ENCODE results near the gene GTSE1.
"Not testable (repeated sequence)": the region's sequence is repeated elsewhere in the genome, so short reads cannot be mapped to it uniquely, and the experiment has no call there.

The GTSE1 gene

DNA sequence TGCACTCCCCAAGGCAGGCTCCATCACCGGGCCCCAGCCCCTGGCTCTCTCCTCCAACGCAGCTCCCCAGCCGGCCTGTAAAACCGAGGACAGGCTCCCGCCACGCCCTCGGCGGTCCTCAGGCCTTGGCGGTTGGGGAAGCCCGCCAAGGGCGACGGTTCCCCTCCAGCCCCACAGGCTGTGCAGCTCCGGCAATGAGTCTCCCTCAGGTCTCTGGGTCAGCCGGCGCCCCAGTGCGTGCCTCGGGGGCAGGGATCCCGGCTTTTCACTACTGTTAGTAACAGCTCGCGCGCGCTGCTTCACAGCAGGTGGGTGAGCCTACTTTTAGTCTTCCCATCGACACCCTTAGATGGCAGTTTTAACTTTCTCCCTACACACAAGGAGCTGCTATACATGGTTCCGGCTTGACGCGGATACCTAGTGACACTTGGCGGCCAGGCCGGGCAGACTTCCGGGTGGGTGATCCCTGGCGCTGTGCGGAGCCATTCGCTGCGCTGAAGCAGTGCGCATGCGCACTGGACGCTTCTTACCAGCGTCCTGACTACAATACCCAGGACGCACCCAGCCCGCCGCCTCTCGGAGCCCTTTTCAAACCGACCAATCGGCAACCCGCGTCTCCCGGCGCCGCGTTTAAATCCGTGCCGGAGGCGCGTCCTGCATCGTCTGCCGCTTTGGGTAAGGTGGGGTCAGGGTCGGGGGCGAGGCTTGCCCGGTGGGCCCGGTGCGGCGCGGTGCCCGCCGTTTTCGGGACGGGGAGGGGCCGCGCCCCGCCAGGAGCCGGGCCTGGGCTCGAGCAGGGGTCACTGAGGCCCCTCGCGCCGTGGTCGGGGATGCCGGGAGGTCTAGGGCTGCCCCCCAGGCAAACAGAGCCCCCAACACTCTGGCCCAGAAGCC is at the start of gene GTSE1:
GTSE1 (plus strand) TSS at position 614 of the 894 bp plus-strand sequence. CDS start 531 bp downstream, outside the sequence.
- DNase-seq (ENCODE audit: low read depth in 2 of 2) = peak; percentile 88

DNA sequence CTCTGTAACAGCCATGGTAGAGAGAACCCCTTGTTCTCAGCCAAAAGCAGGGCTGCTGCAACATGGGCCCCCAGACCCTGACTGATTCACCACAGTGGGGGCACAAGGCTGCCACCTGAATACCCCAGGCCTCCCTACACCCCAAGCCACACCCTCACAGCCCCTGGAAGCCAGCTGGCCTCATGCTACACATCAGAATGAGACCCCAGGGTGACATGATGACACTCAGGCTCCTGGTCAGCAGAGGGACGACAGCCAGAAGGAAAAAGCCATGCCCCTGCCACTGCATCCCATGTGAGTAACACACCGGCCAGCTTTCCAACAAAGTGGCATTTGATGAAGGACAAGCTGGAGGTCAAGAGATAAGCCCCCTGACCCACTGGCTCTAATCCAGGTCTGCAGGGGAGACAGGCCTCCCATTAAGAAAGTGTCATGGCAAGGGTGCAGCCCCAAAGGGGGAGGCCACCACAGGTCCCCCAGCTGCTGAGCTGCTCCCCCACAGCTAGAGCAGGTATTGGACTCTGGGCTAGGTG is 49.2 kb upstream of the GTSE1 start:
- no peak for DNase-seq (ENCODE audit: low read depth in 2 of 2)

DNA sequence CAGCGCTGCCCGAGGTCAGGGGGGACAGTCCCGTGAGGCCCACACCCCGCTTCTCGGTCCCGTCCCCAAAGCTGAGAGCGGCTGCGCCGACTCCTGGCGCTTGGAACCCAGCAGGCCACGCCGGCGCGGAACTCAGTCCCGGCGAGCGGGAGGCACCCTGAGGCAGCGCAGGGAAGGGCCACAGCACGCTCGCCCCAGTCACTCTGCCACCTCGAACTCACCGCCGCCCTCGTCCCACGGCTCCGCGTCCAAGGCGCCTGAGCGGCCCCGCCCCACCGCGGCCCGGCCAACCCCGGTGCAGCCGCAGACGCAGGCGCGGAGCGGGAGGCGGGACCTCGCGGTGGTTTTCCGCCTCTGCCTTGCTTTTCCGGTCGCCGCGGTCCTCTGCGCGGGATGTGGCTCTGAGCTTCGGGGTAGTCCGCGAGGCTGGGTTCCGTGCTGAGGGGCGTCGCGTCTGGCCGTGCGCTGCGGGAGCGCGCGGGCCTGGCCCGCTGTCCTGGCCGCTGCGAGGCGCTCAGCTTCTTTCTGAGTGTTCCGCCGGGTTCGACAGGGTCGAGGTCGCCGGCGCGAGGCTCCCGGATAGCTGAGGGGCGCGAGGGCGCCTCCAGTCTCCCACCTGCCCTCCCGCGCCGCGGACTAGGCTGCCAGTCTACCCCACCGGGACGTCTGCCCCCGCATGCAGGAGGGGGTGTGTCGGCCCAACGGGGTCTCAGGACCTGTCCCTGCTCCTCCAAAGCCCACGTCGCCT is 46.5 kb upstream of the GTSE1 start, which contains the start of gene CDPF1:
CDPF1 (minus strand) TSS at position 259 of the 748 bp plus-strand sequence. CDS start 2,009 bp downstream, outside the sequence.
- DNase-seq (ENCODE audit: low read depth in 2 of 2) = peak; percentile 39 to 40

DNA sequence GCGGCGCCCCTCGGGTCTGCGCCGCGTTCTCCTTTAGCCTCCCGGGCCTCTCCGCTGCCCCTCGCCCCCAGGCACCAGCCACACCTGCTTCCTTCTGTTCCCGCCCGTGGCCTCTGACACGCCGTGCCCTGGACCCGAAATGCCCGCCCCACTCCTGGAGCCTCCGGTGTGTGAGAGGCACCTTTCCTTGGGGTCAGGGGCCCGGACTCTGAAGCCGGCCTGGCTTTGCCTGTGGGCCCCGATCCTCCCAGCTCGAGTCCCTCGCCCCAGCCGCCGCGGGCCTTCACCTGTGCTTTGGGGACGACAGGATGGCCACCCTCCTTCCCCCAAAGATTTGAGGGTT is 45.9 kb upstream of the GTSE1 start:
- no peak for DNase-seq (ENCODE audit: low read depth in 2 of 2)

DNA sequence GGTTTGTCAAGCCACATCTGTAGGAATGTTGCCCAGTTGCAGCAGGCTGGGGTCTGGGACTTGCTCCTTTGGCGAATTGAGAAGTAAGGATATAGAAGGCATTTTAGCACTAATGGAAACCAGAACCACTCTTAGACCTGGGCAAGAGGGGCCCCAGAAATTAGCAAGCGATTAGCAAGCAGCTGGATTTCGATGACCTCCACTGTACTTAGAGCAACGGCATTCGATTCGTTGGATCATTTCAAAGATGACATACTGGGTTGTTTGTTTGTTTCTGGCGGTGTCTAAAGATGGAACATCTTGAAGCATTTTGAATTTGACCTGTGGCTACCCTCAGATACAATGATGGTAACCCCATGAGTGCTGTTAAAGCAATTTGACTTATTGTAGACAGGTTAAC is 45.4 kb upstream of the GTSE1 start:
- DNase-seq (ENCODE audit: low read depth in 2 of 2) = no peak

DNA sequence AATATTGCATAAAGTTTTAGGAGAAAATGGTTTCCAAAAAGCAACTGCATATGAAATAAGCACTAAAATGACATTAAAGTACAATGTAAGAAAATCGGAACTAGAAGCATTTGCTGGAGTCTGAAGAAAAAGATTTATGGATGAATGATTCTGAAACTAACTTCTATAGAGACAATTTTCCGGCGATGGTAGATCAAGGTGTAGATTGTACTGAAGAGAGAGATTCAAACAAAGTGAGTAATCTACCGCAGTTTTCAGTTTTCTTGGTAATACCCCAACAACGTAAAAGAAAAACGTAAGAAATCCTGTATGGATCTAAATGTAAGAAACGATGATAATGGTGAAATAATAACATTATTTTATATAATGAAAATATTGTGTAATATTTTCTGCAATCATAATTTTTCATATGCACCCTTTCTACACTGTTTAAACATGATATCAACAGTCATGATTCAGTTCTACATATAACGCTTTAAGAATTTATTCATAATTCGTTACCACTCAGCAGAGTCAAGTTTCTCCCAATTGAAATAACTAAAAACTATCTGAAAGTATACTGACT is 44.8 kb upstream of the GTSE1 start:
- no peak for DNase-seq (ENCODE audit: low read depth in 2 of 2)

GRCh38 chr22:46256358-46256958 is 40.2 kb upstream of the GTSE1 start:
- DNase-seq (ENCODE audit: low read depth in 2 of 2) = no peak

DNA sequence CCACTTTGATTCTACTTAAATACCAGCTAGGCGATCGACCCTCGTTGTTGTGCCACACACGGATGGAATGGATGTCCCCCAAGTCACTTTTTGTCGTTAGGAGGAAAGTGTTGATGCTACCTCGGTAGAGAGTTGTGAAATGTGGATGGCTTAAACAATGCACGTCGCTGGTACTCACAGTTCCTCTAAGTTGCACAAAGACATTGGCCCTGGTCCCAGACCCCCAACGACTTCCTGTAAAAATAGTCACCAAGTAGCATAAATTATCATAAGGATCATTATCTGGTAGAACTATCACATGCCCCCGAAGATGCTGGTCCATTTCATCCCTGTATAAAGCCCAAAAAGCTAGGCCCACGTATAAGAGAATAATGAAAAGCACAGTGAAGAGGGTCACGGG is 37.3 kb upstream of the GTSE1 start:
- no peak for DNase-seq (ENCODE audit: low read depth in 2 of 2)

DNA sequence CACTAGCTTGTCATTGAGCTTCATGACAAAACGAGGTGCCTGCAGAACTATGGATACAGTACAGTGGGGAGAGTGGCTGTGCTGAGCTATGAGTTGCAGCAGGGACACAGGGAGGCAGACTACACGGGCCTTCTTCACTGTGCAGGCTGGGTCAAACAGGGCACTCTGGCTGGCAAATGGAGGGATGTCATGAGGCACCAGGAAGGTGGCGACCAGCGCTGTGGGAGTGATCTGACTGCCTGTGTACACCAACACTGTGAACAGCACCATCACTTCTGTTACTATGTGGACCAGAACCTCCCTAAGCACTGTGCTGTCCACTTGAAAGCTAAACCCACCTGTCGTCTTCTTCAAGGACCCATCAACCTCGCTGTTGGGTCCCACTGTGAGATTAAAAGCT is 36.6 kb upstream of the GTSE1 start:
- DNase-seq (ENCODE audit: low read depth in 2 of 2) = no peak

GRCh38 chr22:46262449-46263215 is 34.0 kb upstream of the GTSE1 start:
- no peak for DNase-seq (ENCODE audit: low read depth in 2 of 2)

DNA sequence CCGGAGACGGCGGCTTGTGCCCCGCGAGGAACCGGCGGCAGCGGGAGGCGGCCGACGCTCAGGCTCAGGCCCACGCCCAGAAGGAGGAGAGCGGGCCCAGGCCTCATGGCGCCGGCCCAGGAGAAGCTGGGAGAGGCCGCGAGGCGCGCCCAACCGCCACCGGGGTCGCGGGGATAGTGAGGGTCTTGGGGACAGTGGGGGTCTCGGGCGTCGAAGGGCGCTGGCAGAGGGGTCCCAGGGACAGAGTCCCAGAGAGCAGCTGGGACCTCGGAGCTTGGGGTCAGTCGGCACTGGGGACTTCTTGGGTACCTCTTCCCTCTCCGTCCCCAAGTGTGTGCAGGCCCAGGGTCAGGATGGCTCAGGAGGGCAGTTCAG is 33.5 kb upstream of the GTSE1 start, which contains the start of gene PKDREJ:
PKDREJ (minus strand) TSS at position 128 of the 375 bp plus-strand sequence; CDS start at position 107, 21 bp downstream.
- DNase-seq (ENCODE audit: low read depth in 2 of 2) = no peak

GRCh38 chr22:46264520-46264919 is 32.1 kb upstream of the GTSE1 start:
- not testable (repeated sequence) for DNase-seq (ENCODE audit: low read depth in 2 of 2)

DNA sequence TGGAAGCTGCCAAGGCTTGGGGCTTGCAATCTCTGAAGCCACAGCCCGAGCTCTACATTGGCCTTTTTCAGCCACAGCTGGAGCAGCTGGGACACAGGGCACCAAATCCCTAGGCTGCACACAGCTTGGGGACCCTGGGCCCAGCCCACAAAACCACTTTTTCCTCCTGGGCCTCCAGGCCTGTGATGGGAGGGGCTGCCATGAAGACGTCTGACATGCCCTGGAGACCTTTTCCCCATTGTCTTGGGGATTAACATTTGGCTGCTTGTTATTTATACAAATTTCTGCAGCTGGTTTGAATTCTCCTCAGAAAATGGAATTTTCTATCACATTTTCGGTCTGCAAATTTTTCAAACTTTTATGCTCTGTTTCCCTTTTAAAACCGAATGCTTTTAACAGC is 31.0 kb upstream of the GTSE1 start:
- not testable (repeated sequence) for DNase-seq (ENCODE audit: low read depth in 2 of 2)

DNA sequence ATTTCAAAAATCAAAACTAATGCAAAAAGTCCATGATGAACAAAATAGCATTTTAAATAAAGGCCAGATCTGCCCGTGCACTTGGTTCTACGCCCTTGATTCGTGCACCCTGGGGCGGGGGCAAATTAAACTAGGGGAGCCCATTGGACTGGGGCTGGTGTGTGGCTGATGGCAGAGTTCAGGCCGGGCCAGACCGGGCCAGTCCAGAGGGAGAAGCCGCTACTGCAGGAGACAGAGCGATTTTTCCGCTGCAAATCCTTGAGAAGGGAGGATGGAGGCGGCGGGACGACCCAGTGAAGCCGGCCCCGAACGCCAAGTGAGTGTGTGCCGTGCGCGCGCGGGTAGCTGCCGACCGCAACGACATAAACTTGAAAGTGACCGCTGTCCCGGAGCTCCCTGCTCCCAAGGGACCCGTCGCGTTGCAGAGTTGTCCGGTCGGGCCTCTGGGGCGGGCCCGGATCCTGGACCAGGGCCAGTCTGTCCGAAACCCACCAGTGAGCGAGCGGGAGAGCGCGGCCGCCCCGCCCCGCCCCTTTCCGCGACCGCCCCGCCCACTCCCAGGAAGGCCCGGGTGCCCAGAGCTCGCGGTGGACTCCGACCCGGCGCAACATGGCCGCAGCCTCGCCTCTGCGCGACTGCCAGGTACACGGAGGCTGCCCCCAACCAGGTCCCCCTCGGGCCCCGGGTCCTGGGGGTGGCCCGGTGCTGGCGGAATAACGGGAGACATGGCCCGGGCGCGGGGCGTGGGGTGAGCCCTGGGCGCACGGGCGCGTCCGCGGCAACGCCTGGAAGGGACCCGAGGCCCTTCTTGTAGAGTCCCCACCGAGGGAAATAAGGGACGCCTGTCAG is 29.0 kb upstream of the GTSE1 start, which contains the start of gene TTC38:
TTC38 (plus strand) TSS at position 578 of the 849 bp plus-strand sequence; CDS start at position 610, 32 bp downstream.
- DNase-seq (ENCODE audit: low read depth in 2 of 2) = peak; percentile 29 to 38

DNA sequence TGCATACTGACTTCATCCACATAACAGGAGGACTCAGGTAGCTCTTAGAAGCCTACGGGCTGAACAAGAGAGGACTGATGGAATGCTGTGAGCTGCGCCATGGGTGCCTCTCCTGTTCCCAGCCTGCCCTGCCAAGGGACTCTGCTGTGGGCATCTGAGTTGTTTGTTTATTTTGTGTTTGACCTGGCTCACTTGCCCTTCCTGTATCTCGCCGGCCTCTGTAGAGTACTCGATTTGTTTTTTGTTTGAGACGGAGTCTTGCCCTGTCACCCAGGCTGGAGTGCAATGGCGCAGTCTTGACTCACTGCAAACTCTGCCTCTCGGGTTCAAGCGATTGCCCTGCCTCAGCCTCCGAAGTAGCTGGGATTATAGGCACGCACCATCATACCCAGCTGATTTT is 27.1 kb upstream of the GTSE1 start:
- DNase-seq (ENCODE audit: low read depth in 2 of 2) = no peak

DNA sequence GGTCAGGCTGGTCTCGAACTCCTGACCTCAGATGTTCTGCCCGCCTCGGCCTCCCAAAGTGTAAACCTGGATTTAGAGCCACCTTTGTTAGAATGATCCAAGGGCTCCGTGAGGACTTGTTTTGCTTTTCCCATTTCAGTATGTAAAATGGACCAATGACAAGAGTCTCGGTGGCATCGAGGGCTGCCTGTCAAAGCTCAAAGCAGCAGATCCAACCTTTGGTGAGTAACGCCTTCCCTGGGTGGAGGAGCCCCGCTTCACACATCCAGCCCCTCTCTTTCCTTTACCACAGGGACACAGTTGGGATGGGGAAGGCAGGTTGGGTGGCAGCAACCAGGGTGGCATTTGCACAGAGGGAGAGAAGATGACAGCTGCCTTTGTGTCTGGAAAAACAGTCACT is 24.5 kb upstream of the GTSE1 start:
- DNase-seq (ENCODE audit: low read depth in 2 of 2) = no peak

GRCh38 chr22:46272762-46273431 is 23.8 kb upstream of the GTSE1 start:
- no peak for DNase-seq (ENCODE audit: low read depth in 2 of 2)

DNA sequence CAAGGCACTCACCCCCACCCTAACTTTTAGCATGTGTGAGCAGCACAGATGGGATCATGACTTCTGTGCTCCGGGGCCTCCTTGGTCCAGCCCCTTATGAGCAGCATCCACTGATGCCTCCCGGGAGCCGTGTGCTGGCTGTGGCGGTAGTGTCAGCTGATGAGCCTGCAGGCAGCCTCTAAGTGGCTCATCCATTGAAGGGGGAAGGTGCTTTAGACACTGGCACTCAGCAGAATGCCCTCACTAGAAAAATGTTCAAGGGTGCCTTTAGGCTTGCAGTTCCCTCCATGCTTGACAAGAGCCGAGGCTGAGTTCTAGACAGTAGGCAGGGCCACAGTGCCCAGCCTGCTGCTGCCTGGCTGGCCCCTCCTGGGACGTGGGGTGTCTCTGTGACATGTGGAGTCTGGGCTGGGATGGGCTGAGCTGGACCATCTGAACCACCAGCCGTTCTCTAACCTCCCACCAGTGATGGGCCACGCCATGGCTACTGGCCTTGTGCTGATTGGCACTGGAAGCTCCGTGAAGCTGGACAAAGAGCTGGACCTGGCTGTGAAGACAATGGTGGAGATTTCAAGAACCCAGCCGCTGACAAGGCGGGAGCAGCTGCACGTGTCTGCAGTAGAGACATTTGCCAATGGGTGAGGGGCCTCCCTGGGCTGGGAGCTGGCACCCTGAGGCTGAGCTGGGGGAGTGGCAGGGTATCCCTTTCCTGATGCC is 23.1 kb upstream of the GTSE1 start:
- no peak for DNase-seq (ENCODE audit: low read depth in 2 of 2)

GRCh38 chr22:46274381-46274780 is 22.3 kb upstream of the GTSE1 start:
- no peak for DNase-seq (ENCODE audit: low read depth in 2 of 2)

Data from fibroblast of skin of left biceps (primary cell).